ENCODE results near the gene KLK6. TPM values are rescaled to one million over a fixed set of nuclear protein-coding genes. Genes with fewer than 3 reads are reported as not detected.

KLK6 gene
- total RNA-seq, 4 donors from 2014 or later: not detected

DNA sequence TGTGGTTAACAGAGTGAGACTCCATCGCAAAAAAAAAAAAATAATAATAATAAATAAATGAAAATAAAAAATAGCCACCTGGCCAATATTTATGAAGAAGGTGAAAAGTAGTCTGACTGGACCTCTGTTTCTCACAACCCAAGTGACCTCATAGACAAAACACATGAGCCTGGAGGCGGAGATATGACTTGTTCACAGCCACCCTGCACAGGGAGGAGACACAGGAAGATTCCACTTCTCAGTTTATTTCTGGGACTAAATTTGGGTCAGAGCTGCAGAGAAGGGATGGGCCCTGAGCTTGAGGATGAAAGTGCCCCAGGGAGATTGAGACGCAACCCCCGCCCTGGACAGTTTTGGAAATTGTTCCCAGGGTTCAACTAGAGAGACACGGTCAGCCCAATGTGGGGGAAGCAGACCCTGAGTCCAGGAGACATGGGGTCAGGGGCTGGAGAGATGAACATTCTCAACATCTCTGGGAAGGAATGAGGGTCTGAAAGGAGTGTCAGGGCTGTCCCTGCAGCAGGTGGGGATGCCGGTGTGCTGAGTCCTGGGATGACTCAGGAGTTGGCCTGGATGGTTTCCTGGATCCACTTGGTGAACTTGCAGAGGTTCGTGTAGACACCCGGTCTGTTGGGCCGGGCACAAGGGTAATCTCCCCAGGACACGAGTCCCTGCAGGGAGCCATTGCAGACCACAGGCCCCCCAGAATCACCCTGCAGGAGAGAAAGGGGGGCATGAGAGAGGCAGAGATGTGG is 26.1 kb downstream of the KLK6 start:
- WGBS: 73% methylated on average over 9 of the region's 10 CpGs
- no peak for TF ChIP-seq EP300 (IDR thresholded peaks at IDR 0.05)
- no peak for TF ChIP-seq POLR2AphosphoS5 (IDR thresholded peaks at IDR 0.05)
- TF ChIP-seq, protein P1, sequence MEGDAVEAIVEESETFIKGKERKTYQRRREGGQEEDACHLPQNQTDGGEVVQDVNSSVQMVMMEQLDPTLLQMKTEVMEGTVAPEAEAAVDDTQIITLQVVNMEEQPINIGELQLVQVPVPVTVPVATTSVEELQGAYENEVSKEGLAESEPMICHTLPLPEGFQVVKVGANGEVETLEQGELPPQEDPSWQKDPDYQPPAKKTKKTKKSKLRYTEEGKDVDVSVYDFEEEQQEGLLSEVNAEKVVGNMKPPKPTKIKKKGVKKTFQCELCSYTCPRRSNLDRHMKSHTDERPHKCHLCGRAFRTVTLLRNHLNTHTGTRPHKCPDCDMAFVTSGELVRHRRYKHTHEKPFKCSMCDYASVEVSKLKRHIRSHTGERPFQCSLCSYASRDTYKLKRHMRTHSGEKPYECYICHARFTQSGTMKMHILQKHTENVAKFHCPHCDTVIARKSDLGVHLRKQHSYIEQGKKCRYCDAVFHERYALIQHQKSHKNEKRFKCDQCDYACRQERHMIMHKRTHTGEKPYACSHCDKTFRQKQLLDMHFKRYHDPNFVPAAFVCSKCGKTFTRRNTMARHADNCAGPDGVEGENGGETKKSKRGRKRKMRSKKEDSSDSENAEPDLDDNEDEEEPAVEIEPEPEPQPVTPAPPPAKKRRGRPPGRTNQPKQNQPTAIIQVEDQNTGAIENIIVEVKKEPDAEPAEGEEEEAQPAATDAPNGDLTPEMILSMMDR (IDR thresholded peaks at IDR 0.05): no peak
- no peak for TF ChIP-seq POLR2A (IDR thresholded peaks at IDR 0.05; ENCODE audit: low read depth)
- H3K27ac ChIP-seq (replicated peaks in 1 of 4): no peak overlapping the region
- peaks cover 0 to 18% (median 11%) of the 10 kb centered on the region in 4 donors for H3K9me3 ChIP-seq
- intact Hi-C loops (cut with DNase I): no loop called here
- H3K27me3 ChIP-seq: peaks cover 0 to 50% (median 3%) of the 10 kb centered on the region in 4 donors
- no peak for DNase-seq (ENCODE audit: extremely low spot score)
- H3K36me3 ChIP-seq: no peaks in the 10 kb centered on the region
- H3K4me1 ChIP-seq: no peaks in the 10 kb centered on the region
- no peak overlapping the region for H3K4me3 ChIP-seq

DNA sequence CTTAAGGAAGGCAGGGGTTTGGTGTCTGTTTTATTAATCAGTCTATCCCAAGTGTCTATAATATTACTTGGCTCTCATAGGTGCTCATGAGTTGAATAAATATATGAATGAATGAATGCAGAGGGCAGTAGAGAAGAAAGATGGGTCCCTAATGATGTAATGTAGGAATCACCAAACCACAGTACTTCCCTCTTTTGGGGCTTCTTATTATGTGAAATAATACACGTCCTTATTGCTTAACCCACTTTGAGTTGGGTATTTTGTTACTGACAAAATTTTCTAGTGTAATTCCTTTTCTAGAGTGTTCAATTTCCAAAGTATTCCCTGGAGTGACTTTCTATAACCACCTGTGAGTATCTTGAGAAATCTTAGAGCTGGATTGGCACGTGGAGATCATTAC is 29.8 kb downstream of the KLK6 start:
- peaks cover 0 to 46% (median 3%) of the 10 kb centered on the region in 4 donors for H3K27me3 ChIP-seq
- no peaks in the 10 kb centered on the region for H3K4me1 ChIP-seq
- H3K27ac ChIP-seq (replicated peaks in 1 of 4): no peak overlapping the region
- no peak for DNase-seq (ENCODE audit: extremely low spot score)
- peaks cover 0 to 18% (median 11%) of the 10 kb centered on the region in 4 donors for H3K9me3 ChIP-seq
- intact Hi-C loops (cut with DNase I): no loop called here
- no peaks in the 10 kb centered on the region for H3K36me3 ChIP-seq
- H3K4me3 ChIP-seq: no peak overlapping the region
- WGBS: 68% methylated on average over 2 of the region's 2 CpGs
- TF ChIP-seq POLR2A (IDR thresholded peaks at IDR 0.05; ENCODE audit: low read depth) (no peak), EP300 (IDR thresholded peaks at IDR 0.05) (no peak), POLR2AphosphoS5 (IDR thresholded peaks at IDR 0.05) (no peak)
- TF ChIP-seq, protein P1 (IDR thresholded peaks at IDR 0.05): no peak

DNA sequence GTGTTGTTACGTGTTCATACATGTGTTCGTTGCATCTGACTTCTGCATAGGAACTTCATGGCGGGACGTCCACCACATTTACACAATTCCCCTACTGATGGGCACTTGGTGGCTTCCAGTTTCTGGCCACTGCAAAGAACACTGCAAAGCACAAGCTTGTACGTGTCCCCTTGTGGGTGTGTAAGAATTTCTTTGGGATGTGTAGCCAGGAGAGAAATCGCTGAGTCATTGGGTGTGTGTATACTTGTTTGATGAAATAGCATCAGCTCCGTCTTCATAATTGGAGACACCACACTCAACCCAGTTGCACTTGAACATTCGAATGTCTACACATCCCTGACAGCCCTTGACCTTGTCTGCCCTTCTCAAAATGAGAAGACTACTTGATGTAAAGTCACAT is 35.8 kb downstream of the KLK6 start:
- Histone ChIP-seq H3K4me3 (no peak overlapping the region), H3K27ac (replicated peaks in 1 of 4) (no peak overlapping the region), H3K36me3 (no peaks in the 10 kb centered on the region), H3K27me3 (peaks cover 0 to 51% (median 0%) of the 10 kb centered on the region in 4 donors), H3K4me1 (no peaks in the 10 kb centered on the region), H3K9me3 (no peaks in the 10 kb centered on the region)
- intact Hi-C loops (cut with DNase I): no loop called here
- WGBS: 66% methylated on average over 8 of the region's 8 CpGs
- TF ChIP-seq, protein P1 (IDR thresholded peaks at IDR 0.05): no peak
- TF ChIP-seq POLR2AphosphoS5 (IDR thresholded peaks at IDR 0.05) (no peak), EP300 (IDR thresholded peaks at IDR 0.05) (no peak)
- DNase-seq (ENCODE audit: extremely low spot score): no peak

DNA sequence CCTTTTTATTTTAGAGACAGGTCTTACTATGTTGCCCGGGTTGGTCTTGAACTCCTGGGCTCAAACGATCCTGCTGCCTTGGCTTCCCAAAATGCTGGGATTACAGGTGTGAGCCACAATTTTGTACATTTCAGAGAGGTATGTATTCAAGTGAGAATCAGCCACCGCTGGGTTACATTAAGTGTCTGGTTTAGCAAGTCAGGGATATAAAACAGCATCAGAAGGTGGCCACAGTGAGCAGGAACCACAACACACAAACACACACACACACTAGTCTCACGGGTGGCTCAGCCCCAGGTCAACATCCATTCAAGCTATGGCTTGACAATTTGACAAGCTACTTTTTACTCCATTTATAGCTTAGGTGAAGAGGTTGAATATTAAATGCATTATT is 36.7 kb downstream of the KLK6 start:
- intact Hi-C loops (cut with DNase I): no loop called here
- DNase-seq (ENCODE audit: extremely low spot score): no peak
- Histone ChIP-seq H3K27me3 (peaks cover 0 to 52% (median 0%) of the 10 kb centered on the region in 4 donors), H3K36me3 (no peaks in the 10 kb centered on the region), H3K27ac (replicated peaks in 1 of 4) (no peak overlapping the region), H3K4me3 (no peak overlapping the region), H3K9me3 (no peaks in the 10 kb centered on the region), H3K4me1 (no peaks in the 10 kb centered on the region)
- WGBS: 66% methylated on average over 4 of the region's 4 CpGs
- TF ChIP-seq POLR2AphosphoS5 (IDR thresholded peaks at IDR 0.05): no peak
- no peak for TF ChIP-seq EP300 (IDR thresholded peaks at IDR 0.05)
- TF ChIP-seq, protein P1 (IDR thresholded peaks at IDR 0.05): no peak
- no peak for TF ChIP-seq POLR2A (IDR thresholded peaks at IDR 0.05; ENCODE audit: low read depth)
